ENCODE measurements around the gene RPL32. TPM values are rescaled to one million over a fixed set of nuclear protein-coding genes. Genes with fewer than 3 reads are reported as not detected.

Gene RPL32
- total and polyA plus RNA-seq, 9 of the 15 experiments (the other 6 are each of a cell fraction or from before 2014, with no cell fraction given): 2,738 to 6,200 (median 4,286) TPM

GRCh38 chr3:12829886-12830784, 11.2 kb downstream of the RPL32 start (continued):
- TF ChIP-seq ZNF146 (CRISPR knock-in tag; IDR thresholded peaks at IDR 0.05; ENCODE audit: unreplicated experiment): no peak
- 0 out of 2 replicates have a peak, but pooled peaks have one; percentile 49 for TF ChIP-seq ZNF431 (CRISPR knock-in tag; IDR thresholded peaks at IDR 0.05)
- TF ChIP-seq RNF219 (CRISPR knock-in tag; IDR thresholded peaks at IDR 0.05): no peak
- no peak for TF ChIP-seq SAFB (IDR thresholded peaks at IDR 0.05; ENCODE audit: borderline replicate concordance, low read depth, low read length)
- peak; percentile 32 for TF ChIP-seq POLR2B (IDR thresholded peaks at IDR 0.05; ENCODE audit: low read depth, partially characterized antibody)

GRCh38 chr3:12829404-12829803, 12.0 kb downstream of the RPL32 start:
- H3K27me3 ChIP-seq (ENCODE audit: control insufficient read depth in 2 of 2, insufficient read depth in 2 of 2, low read length in 2 of 2): no peaks in the 10 kb centered on the region
- FAIRE-seq (no peak), ATAC-seq (no peak), DNase-seq (ENCODE audit: extremely low read depth in 1 of 4, low spot score in 3 of 4) (no peak)
- TF ChIP-seq CBFA2T3 (IDR thresholded peaks at IDR 0.05): no peak
- no peak for TF ChIP-seq HMG20B (CRISPR knock-in tag; IDR thresholded peaks at IDR 0.05)
- no peak for TF ChIP-seq ZNF766 (CRISPR knock-in tag; conservative IDR thresholded peaks at IDR 0.05)
- no peak for TF ChIP-seq ZNF778 (CRISPR knock-in tag; IDR thresholded peaks at IDR 0.05)
- no peak for TF ChIP-seq PTRF (tag; IDR thresholded peaks at IDR 0.05)
- no peak for TF ChIP-seq FOXO4 (CRISPR knock-in tag; IDR thresholded peaks at IDR 0.05)
- no peak for TF ChIP-seq ZNF668 (CRISPR knock-in tag; IDR thresholded peaks at IDR 0.05)
- no peak for TF ChIP-seq BDP1 (IDR thresholded peaks at IDR 0.05; ENCODE audit: insufficient read depth, insufficient read length)
- TF ChIP-seq RBBP5 (IDR thresholded peaks at IDR 0.05; ENCODE audit: borderline replicate concordance, insufficient read depth, low read length, poor library complexity, severe bottlenecking): no peak
- no peak for TF ChIP-seq ETV6 (IDR thresholded peaks at IDR 0.05; ENCODE audit: borderline replicate concordance in 1 of 2, low read depth in 2 of 2, low read length in 1 of 2)
- TF ChIP-seq ETV6 (CRISPR knock-in tag; IDR thresholded peaks at IDR 0.05; ENCODE audit: borderline replicate concordance): no peak
- H2AFZ ChIP-seq (ENCODE audit: low read depth, low read length): no peak overlapping the region
- no peaks in the 10 kb centered on the region for H3K79me2 ChIP-seq (ENCODE audit: control insufficient read depth, insufficient read depth, low read length)
- CTCF ChIA-PET (ENCODE audit: low intra/inter-chr PET ratio): interaction anchor here (0.8 kb wide), 1 partner anchor 123 kb away, joined by 3 read pairs; no protein-coding TSS in a partner anchor
- in situ Hi-C loops (cut with MboI): no loop called here
- H3K9ac ChIP-seq (ENCODE audit: insufficient read depth in 1 of 2, low read depth in 2 of 2, low read length in 2 of 2): no peak overlapping the region
- H3K27ac ChIP-seq (ENCODE audit: extremely low read depth, low read depth, low read length): no peak overlapping the region
- peaks cover 64% of the 10 kb centered on the region for H3K36me3 ChIP-seq (ENCODE audit: control insufficient read depth, insufficient read depth, low read length)
- 84% methylated on average over 4 of the region's 4 CpGs for WGBS (ENCODE audit: insufficient coverage, low coverage, missing lambda C conversion rate)
- peaks cover 11% of the 10 kb centered on the region for H4K20me1 ChIP-seq (replicated peaks; ENCODE audit: control insufficient read depth, insufficient read depth, low read length)
- H3K9me3 ChIP-seq (replicated peaks; ENCODE audit: control insufficient read depth, insufficient read depth, low read depth, low read length): no peaks in the 10 kb centered on the region
- BruUV-seq (replicated peaks): no TSS peak
- H3K4me2 ChIP-seq (ENCODE audit: insufficient read depth, low read length): no peak overlapping the region
- POLR2A ChIA-PET: interaction anchor here (1.6 to 11.9 kb wide), 4 partner anchors 9 to 19 kb away, joined by 6 to 108 read pairs (median 66); partner anchors contain the start of gene RPL32
- H3K9me1 ChIP-seq (ENCODE audit: control insufficient read depth, insufficient read depth, low read length): peaks cover 4% of the 10 kb centered on the region
- no peak overlapping the region for H3K4me3 ChIP-seq
- intact Hi-C loops (cut with micrococcal nuclease): no loop called here
- no peaks in the 10 kb centered on the region; a peak in 1 of 5 replicates for H3K4me1 ChIP-seq (replicated peaks in 1 of 2; ENCODE audit: control insufficient read depth in 2 of 2, insufficient read depth in 2 of 2, low read length in 2 of 2)
